ENCODE measurements around the gene USP10.

USP10 gene

GRCh38 chr16:84654998-84655397 is 44.8 kb upstream of the USP10 start:
- no peak for TF ChIP-seq YY1 (IDR thresholded peaks at IDR 0.05; ENCODE audit: low read depth)
- no peak for TF ChIP-seq EGR1 (IDR thresholded peaks at IDR 0.05)
- no peak for TF ChIP-seq RAD21 (IDR thresholded peaks at IDR 0.05; ENCODE audit: low read depth)
- no peak for TF ChIP-seq ZBTB7A (IDR thresholded peaks at IDR 0.05; ENCODE audit: low read depth)
- no peak for TF ChIP-seq CEBPB (IDR thresholded peaks at IDR 0.05)
- no peak for TF ChIP-seq USF1 (IDR thresholded peaks at IDR 0.05)
- TF ChIP-seq FOXM1 (IDR thresholded peaks at IDR 0.05; ENCODE audit: borderline replicate concordance, low read depth) = no peak
- no peak for TF ChIP-seq TEAD4 (IDR thresholded peaks at IDR 0.05)
- no peak for TF ChIP-seq CREB1 (IDR thresholded peaks at IDR 0.05; ENCODE audit: low read depth)
- no peak for TF ChIP-seq NFIC (IDR thresholded peaks at IDR 0.05)
- TF ChIP-seq TCF12 (IDR thresholded peaks at IDR 0.05; ENCODE audit: low read depth) = no peak
- TF ChIP-seq TAF1 (IDR thresholded peaks at IDR 0.05; ENCODE audit: low read depth) = no peak
- TF ChIP-seq MAX (IDR thresholded peaks at IDR 0.05) = no peak
- no peak for TF ChIP-seq EP300 (IDR thresholded peaks at IDR 0.05; ENCODE audit: borderline replicate concordance)
- no peak for TF ChIP-seq REST (IDR thresholded peaks at IDR 0.05; ENCODE audit: low read depth)

GRCh38 chr16:84656649-84657048 is 43.2 kb upstream of the USP10 start:
- no peak for TF ChIP-seq NFIC (IDR thresholded peaks at IDR 0.05)
- no peak for TF ChIP-seq FOXM1 (IDR thresholded peaks at IDR 0.05; ENCODE audit: borderline replicate concordance, low read depth)
- TF ChIP-seq EGR1 (IDR thresholded peaks at IDR 0.05) = no peak
- no peak for TF ChIP-seq ZBTB7A (IDR thresholded peaks at IDR 0.05; ENCODE audit: low read depth)
- TF ChIP-seq TAF1 (IDR thresholded peaks at IDR 0.05; ENCODE audit: low read depth) = no peak
- TF ChIP-seq YY1 (IDR thresholded peaks at IDR 0.05; ENCODE audit: low read depth) = no peak
- TF ChIP-seq TCF12 (IDR thresholded peaks at IDR 0.05; ENCODE audit: low read depth) = no peak
- no peak for TF ChIP-seq REST (IDR thresholded peaks at IDR 0.05; ENCODE audit: low read depth)

GRCh38 chr16:84657229-84657837 is 42.5 kb upstream of the USP10 start:
- TF ChIP-seq TAF1 (IDR thresholded peaks at IDR 0.05; ENCODE audit: low read depth) = no peak
- TF ChIP-seq YY1 (IDR thresholded peaks at IDR 0.05; ENCODE audit: low read depth) = no peak
- TF ChIP-seq CREB1 (IDR thresholded peaks at IDR 0.05; ENCODE audit: low read depth) = no peak
- TF ChIP-seq NFIC (IDR thresholded peaks at IDR 0.05) = no peak
- no peak for TF ChIP-seq TCF12 (IDR thresholded peaks at IDR 0.05; ENCODE audit: low read depth)
- TF ChIP-seq ZBTB7A (IDR thresholded peaks at IDR 0.05; ENCODE audit: low read depth) = no peak
- TF ChIP-seq CEBPB (IDR thresholded peaks at IDR 0.05) = no peak
- no peak for TF ChIP-seq USF1 (IDR thresholded peaks at IDR 0.05)
- no peak for TF ChIP-seq EGR1 (IDR thresholded peaks at IDR 0.05)
- no peak for TF ChIP-seq FOXM1 (IDR thresholded peaks at IDR 0.05; ENCODE audit: borderline replicate concordance, low read depth)
- TF ChIP-seq RAD21 (IDR thresholded peaks at IDR 0.05; ENCODE audit: low read depth) = no peak
- TF ChIP-seq REST (IDR thresholded peaks at IDR 0.05; ENCODE audit: low read depth) = no peak
- TF ChIP-seq EP300 (IDR thresholded peaks at IDR 0.05; ENCODE audit: borderline replicate concordance) = no peak
- no peak for TF ChIP-seq MAX (IDR thresholded peaks at IDR 0.05)
- TF ChIP-seq TEAD4 (IDR thresholded peaks at IDR 0.05) = no peak

GRCh38 chr16:84658690-84659089 is 41.1 kb upstream of the USP10 start:
- TF ChIP-seq REST (IDR thresholded peaks at IDR 0.05; ENCODE audit: low read depth) (no peak), ZBTB7A (IDR thresholded peaks at IDR 0.05; ENCODE audit: low read depth) (no peak), MAX (IDR thresholded peaks at IDR 0.05) (no peak), USF1 (IDR thresholded peaks at IDR 0.05) (no peak), EP300 (IDR thresholded peaks at IDR 0.05; ENCODE audit: borderline replicate concordance) (no peak), YY1 (IDR thresholded peaks at IDR 0.05; ENCODE audit: low read depth) (no peak), RAD21 (IDR thresholded peaks at IDR 0.05; ENCODE audit: low read depth) (no peak), TCF12 (IDR thresholded peaks at IDR 0.05; ENCODE audit: low read depth) (no peak), TEAD4 (IDR thresholded peaks at IDR 0.05) (no peak), FOXM1 (IDR thresholded peaks at IDR 0.05; ENCODE audit: borderline replicate concordance, low read depth) (no peak), CEBPB (IDR thresholded peaks at IDR 0.05) (no peak), CREB1 (IDR thresholded peaks at IDR 0.05; ENCODE audit: low read depth) (no peak), TAF1 (IDR thresholded peaks at IDR 0.05; ENCODE audit: low read depth) (no peak), EGR1 (IDR thresholded peaks at IDR 0.05) (no peak), NFIC (IDR thresholded peaks at IDR 0.05) (no peak)
